Mammary epithelial cell (primary cell): ENCODE results near the gene ULK1.

Source experiments
- EZH2 ChIP-seq: IDR thresholded peaks from 2 replicates; pipeline ENCODE4 v1.6.1; 2012; ENCODE audit warnings: low read length, inconsistent platforms, borderline replicate concordance
- TF ChIP-seq, protein P1 (sequence below), 2 donors: IDR thresholded peaks in 1 of 2; conservative IDR thresholded peaks in 1 of 2; 2 replicates each; pipeline ENCODE4 v1.5.1; 2011 to 2012; ENCODE audit warnings: inconsistent platforms in 2 of 2, low read length in 2 of 2, mild to moderate bottlenecking in 2 of 2, control low read depth in 1 of 2, low read depth in 1 of 2; ENCODE audit not compliant: insufficient read depth in 1 of 2; ENCODE audit errors: extremely low read depth in 1 of 2

DNA sequence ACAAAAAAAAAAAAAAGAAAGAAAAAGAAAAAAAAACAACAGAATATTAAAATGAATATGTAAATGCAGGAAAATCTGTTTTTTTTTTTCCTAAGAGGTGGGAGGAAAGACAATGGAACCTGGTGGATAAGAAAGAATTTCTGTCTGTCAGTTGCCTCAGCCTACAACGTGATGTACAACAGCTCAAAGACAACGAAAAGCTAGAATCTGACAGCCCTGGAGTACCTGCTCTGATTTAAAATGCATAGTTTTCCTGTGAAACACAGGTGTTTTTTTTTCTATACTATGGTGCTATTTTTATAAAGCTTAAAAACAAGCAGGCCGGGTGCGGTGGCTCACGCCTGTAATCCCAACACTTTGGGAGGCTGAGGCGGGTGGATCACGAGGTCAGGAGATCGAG lies 30.0 kb upstream of the ULK1 start:
- TF ChIP-seq, protein P1, sequence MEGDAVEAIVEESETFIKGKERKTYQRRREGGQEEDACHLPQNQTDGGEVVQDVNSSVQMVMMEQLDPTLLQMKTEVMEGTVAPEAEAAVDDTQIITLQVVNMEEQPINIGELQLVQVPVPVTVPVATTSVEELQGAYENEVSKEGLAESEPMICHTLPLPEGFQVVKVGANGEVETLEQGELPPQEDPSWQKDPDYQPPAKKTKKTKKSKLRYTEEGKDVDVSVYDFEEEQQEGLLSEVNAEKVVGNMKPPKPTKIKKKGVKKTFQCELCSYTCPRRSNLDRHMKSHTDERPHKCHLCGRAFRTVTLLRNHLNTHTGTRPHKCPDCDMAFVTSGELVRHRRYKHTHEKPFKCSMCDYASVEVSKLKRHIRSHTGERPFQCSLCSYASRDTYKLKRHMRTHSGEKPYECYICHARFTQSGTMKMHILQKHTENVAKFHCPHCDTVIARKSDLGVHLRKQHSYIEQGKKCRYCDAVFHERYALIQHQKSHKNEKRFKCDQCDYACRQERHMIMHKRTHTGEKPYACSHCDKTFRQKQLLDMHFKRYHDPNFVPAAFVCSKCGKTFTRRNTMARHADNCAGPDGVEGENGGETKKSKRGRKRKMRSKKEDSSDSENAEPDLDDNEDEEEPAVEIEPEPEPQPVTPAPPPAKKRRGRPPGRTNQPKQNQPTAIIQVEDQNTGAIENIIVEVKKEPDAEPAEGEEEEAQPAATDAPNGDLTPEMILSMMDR (conservative IDR thresholded peaks at IDR 0.05 in 1 of 2, IDR thresholded peaks at IDR 0.05 in 1 of 2; ENCODE audit: extremely low read depth in 1 of 2, insufficient read depth in 1 of 2, low read depth in 1 of 2, low read length in 2 of 2): no peak
- TF ChIP-seq EZH2: no peak
